RWPE2 (cell line): ENCODE data around the gene DEFB113.

Source experiments
- ATAC-seq: fragments of 200-7000 bp; cut with Tn5 transposase; 3 replicates; pipeline ENCODE4 v1.9.1; 2021; ENCODE audit warnings: low read depth
- DNase-seq: peaks from one replicate; pipeline ENCODE4 v3.0.0-alpha.2; 2020; ENCODE audit warnings: low spot score
- H3K27ac ChIP-seq: fragments of 450-650 bp; 2 replicates; pipeline ENCODE4 v1.5.1; 2017; ENCODE audit warnings: mild to moderate bottlenecking; ENCODE audit not compliant: poor library complexity, severe bottlenecking
- H3K27me3 ChIP-seq: fragments of 250-450 bp; sonication (Bioruptor Pico); 2 replicates; pipeline ENCODE4 v1.5.1; 2021; ENCODE audit warnings: mild to moderate bottlenecking, moderate library complexity; ENCODE audit not compliant: insufficient read depth, poor library complexity, severe bottlenecking
- H3K36me3 ChIP-seq: fragments of 250-450 bp; sonication (Bioruptor Pico); 2 replicates; pipeline ENCODE4 v1.5.1; 2020; ENCODE audit warnings: low read depth, mild to moderate bottlenecking, moderate library complexity
- H3K4me1 ChIP-seq: fragments of 250-450 bp; sonication (Bioruptor Pico); 2 replicates; pipeline ENCODE4 v1.5.1; 2021; ENCODE audit warnings: mild to moderate bottlenecking, moderate library complexity; ENCODE audit not compliant: insufficient read depth, poor library complexity, severe bottlenecking
- H3K4me3 ChIP-seq: fragments of 250-450 bp; sonication (Bioruptor Pico); 2 replicates; pipeline ENCODE4 v1.5.1; 2021; ENCODE audit warnings: mild to moderate bottlenecking, moderate library complexity; ENCODE audit not compliant: severe bottlenecking
- H3K9me3 ChIP-seq: fragments of 250-450 bp; sonication (Bioruptor Pico); 2 replicates; pipeline ENCODE4 v1.5.1; 2021; ENCODE audit warnings: mild to moderate bottlenecking, moderate library complexity; ENCODE audit not compliant: severe bottlenecking
- CTCF ChIP-seq: fragments of 450-650 bp; IDR thresholded peaks from one replicate; pipeline ENCODE4 v1.5.1; 2017; ENCODE audit warnings: mild to moderate bottlenecking, moderate library complexity; ENCODE audit not compliant: poor library complexity, severe bottlenecking

DEFB113 gene

GRCh38 chr6:49939993-49940498 lies 29.4 kb downstream of the DEFB113 start:
- no peaks in the 10 kb centered on the region for H3K9me3 ChIP-seq
- no peaks in the 10 kb centered on the region for H3K36me3 ChIP-seq
- no peak for DNase-seq
- no peak overlapping the region for H3K27ac ChIP-seq
- no peak for TF ChIP-seq CTCF
- no peak overlapping the region for H3K4me3 ChIP-seq
- ATAC-seq: no peak
- no peaks in the 10 kb centered on the region for H3K27me3 ChIP-seq
- H3K4me1 ChIP-seq: no peaks in the 10 kb centered on the region

GRCh38 chr6:49937811-49938210 lies 31.6 kb downstream of the DEFB113 start:
- H3K36me3 ChIP-seq: no peaks in the 10 kb centered on the region
- H3K4me1 ChIP-seq: no peaks in the 10 kb centered on the region
- no peaks in the 10 kb centered on the region for H3K9me3 ChIP-seq
- no peak for DNase-seq
- no peak for TF ChIP-seq CTCF
- no peak overlapping the region for H3K27ac ChIP-seq
- no peak for ATAC-seq
- no peak overlapping the region for H3K4me3 ChIP-seq
- H3K27me3 ChIP-seq: no peaks in the 10 kb centered on the region

- Histone ChIP-seq H3K9me3 (no peaks in the 10 kb centered on the region), H3K27ac (no peak overlapping the region), H3K4me1 (no peaks in the 10 kb centered on the region), H3K36me3 (no peaks in the 10 kb centered on the region), H3K4me3 (no peak overlapping the region), H3K27me3 (no peaks in the 10 kb centered on the region)
- ATAC-seq (no peak), DNase-seq (no peak)
- TF ChIP-seq CTCF: no peak
Observed at GRCh38 chr6:49937017-49937416, 32.4 kb downstream of the DEFB113 start.

GRCh38 chr6:49935387-49935786 lies 34.0 kb downstream of the DEFB113 start:
- Histone ChIP-seq H3K36me3 (no peaks in the 10 kb centered on the region), H3K4me3 (no peak overlapping the region), H3K4me1 (no peaks in the 10 kb centered on the region), H3K27me3 (no peaks in the 10 kb centered on the region), H3K27ac (no peak overlapping the region), H3K9me3 (no peaks in the 10 kb centered on the region)
- no peak for TF ChIP-seq CTCF
- no peak for DNase-seq
- no peak for ATAC-seq

GRCh38 chr6:49934770-49935169 lies 34.7 kb downstream of the DEFB113 start:
- Histone ChIP-seq H3K4me1 (no peaks in the 10 kb centered on the region), H3K36me3 (no peaks in the 10 kb centered on the region), H3K4me3 (no peak overlapping the region), H3K27me3 (no peaks in the 10 kb centered on the region), H3K27ac (no peak overlapping the region), H3K9me3 (no peaks in the 10 kb centered on the region)
- TF ChIP-seq CTCF: no peak
- no peak for ATAC-seq
- DNase-seq: no peak
